SU-DHL-6 (cell line): ENCODE measurements around the gene CORO7.

ENCODE experiments used
- H2AFZ ChIP-seq: fragments of 200-600 bp; sonication (generic); 2 replicates; pipeline ENCODE4 v1.6.1; 2014; ENCODE audit warnings: low read depth, mild to moderate bottlenecking, moderate library complexity, mixed read lengths, antibody characterized with exemption, low read length; ENCODE audit not compliant: severe bottlenecking
- H3F3A ChIP-seq: fragments of 200-600 bp; shearing (Covaris generic); 2 replicates; pipeline ENCODE4 v1.6.0; 2016; ENCODE audit warnings: antibody characterized with exemption, mild to moderate bottlenecking; ENCODE audit not compliant: insufficient read depth
- H3K27ac ChIP-seq: fragments of 200-600 bp; sonication (generic); 2 replicates; pipeline ENCODE4 v1.5.1; 2016; ENCODE audit warnings: low read depth, mild to moderate bottlenecking, low read length, moderate library complexity, mixed read lengths
- H3K27me3 ChIP-seq: fragments of 200-600 bp; sonication (generic), shearing (Covaris generic); 2 replicates; pipeline ENCODE4 v1.6.0; 2014; ENCODE audit warnings: mild to moderate bottlenecking, low read length
- H3K36me3 ChIP-seq: fragments of 200-600 bp; sonication (generic); 2 replicates; pipeline ENCODE4 v1.6.1; 2014; ENCODE audit warnings: mild to moderate bottlenecking, low read length, mixed read lengths
- H3K4me2 ChIP-seq: fragments of 300-600, 200-600 bp; shearing (Covaris generic), sonication (generic); 2 replicates; pipeline ENCODE4 v1.6.0; 2014; ENCODE audit warnings: low read length, low read depth, mild to moderate bottlenecking; ENCODE audit not compliant: poor library complexity, severe bottlenecking
- H3K4me3 ChIP-seq: fragments of 200-600 bp; sonication (generic); 2 replicates; pipeline ENCODE4 v1.5.1; 2014; ENCODE audit warnings: antibody characterized with exemption, low read length, mild to moderate bottlenecking, mixed read lengths; ENCODE audit not compliant: insufficient read depth, poor library complexity, severe bottlenecking
- H3K79me2 ChIP-seq: fragments of 200-600 bp; sonication (generic); 2 replicates; pipeline ENCODE4 v1.6.1; 2014; ENCODE audit warnings: mild to moderate bottlenecking, low read length, moderate library complexity; ENCODE audit not compliant: insufficient read depth
- H3K9ac ChIP-seq: fragments of 200-600 bp; sonication (generic); 2 replicates; pipeline ENCODE4 v1.7.0; 2014; ENCODE audit warnings: mild to moderate bottlenecking, low read length
- H3K9me2 ChIP-seq: fragments of 200-600 bp; sonication (generic); replicated peaks from 2 replicates; pipeline ENCODE4 v1.6.1; 2014; ENCODE audit warnings: low read length; ENCODE audit not compliant: insufficient read depth
- H3K9me3 ChIP-seq: fragments of 200-600 bp; sonication (generic); 2 replicates; pipeline ENCODE4 v1.6.1; 2014; ENCODE audit warnings: low read length, mixed read lengths; ENCODE audit not compliant: insufficient read depth
- H4K20me1 ChIP-seq: fragments of 200-600 bp; sonication (generic); 2 replicates; pipeline ENCODE4 v1.6.1; 2014; ENCODE audit warnings: low read depth, mild to moderate bottlenecking, antibody characterized with exemption, low read length, moderate library complexity, mixed read lengths
- CTCF ChIP-seq: fragments of 200-600 bp; sonication (generic); IDR thresholded peaks from one replicate; pipeline ENCODE4 v1.5.1; 2017; ENCODE audit warnings: antibody characterized with exemption, mild to moderate bottlenecking, low read length, moderate library complexity; ENCODE audit not compliant: insufficient read depth, poor library complexity, severe bottlenecking
- EZH2phosphoT487 ChIP-seq: fragments of 200-600 bp; sonication (generic), shearing (Covaris generic); conservative IDR thresholded peaks from 2 replicates; pipeline ENCODE4 v1.6.1; 2018; ENCODE audit warnings: mild to moderate bottlenecking, antibody characterized with exemption, low read length, moderate library complexity, mixed read lengths

Gene CORO7

GRCh38 chr16:4460936-4461249 lies 44.5 kb upstream of the CORO7 start:
- Histone ChIP-seq H3K9me3 (no peaks in the 10 kb centered on the region), H3K27ac (no peak overlapping the region), H4K20me1 (no peaks in the 10 kb centered on the region), H3K27me3 (no peaks in the 10 kb centered on the region), H3K9me2 (no peaks in the 10 kb centered on the region), H3K4me2 (no peak overlapping the region), H3K9ac (no peak overlapping the region), H2AFZ (no peak overlapping the region), H3K36me3 (peaks cover 9% of the 10 kb centered on the region; the same call in 1 of the 2 replicates), H3K79me2 (no peaks in the 10 kb centered on the region), H3K4me3 (no peak overlapping the region), H3F3A (peaks cover 16% of the 10 kb centered on the region)
- TF ChIP-seq CTCF (no peak), EZH2phosphoT487 (no peak)

- H3K4me2 ChIP-seq, result no peak overlapping the region
- TF ChIP-seq CTCF, result no peak
- no peak for TF ChIP-seq EZH2phosphoT487
- H4K20me1 ChIP-seq, result no peaks in the 10 kb centered on the region
- H3K27ac ChIP-seq, result no peak overlapping the region
- peaks cover 9% of the 10 kb centered on the region; the same call in 1 of the 2 replicates for H3K36me3 ChIP-seq
- no peak overlapping the region for H3K4me3 ChIP-seq
- no peaks in the 10 kb centered on the region for H3K79me2 ChIP-seq
- H3K9me2 ChIP-seq, result no peaks in the 10 kb centered on the region
- H2AFZ ChIP-seq, result no peak overlapping the region
- H3K9ac ChIP-seq, result no peak overlapping the region
- H3K27me3 ChIP-seq, result no peaks in the 10 kb centered on the region
- H3K9me3 ChIP-seq, result no peaks in the 10 kb centered on the region
- peaks cover 14% of the 10 kb centered on the region for H3F3A ChIP-seq
Measured at GRCh38 chr16:4455951-4456350, 39.6 kb upstream of the CORO7 start.

- H3K79me2 ChIP-seq, result no peaks in the 10 kb centered on the region
- H3K27ac ChIP-seq, result no peak overlapping the region
- H2AFZ ChIP-seq, result no peak overlapping the region
- H3K9ac ChIP-seq, result no peak overlapping the region
- peaks cover 12% of the 10 kb centered on the region for H3F3A ChIP-seq
- no peaks in the 10 kb centered on the region for H3K9me2 ChIP-seq
- no peak overlapping the region for H3K4me2 ChIP-seq
- no peaks in the 10 kb centered on the region for H4K20me1 ChIP-seq
- H3K9me3 ChIP-seq, result no peaks in the 10 kb centered on the region
- TF ChIP-seq EZH2phosphoT487, result no peak
- no peak for TF ChIP-seq CTCF
- H3K36me3 ChIP-seq, result peaks cover 7% of the 10 kb centered on the region; the same call in 1 of the 2 replicates
- no peak overlapping the region for H3K4me3 ChIP-seq
- H3K27me3 ChIP-seq, result no peaks in the 10 kb centered on the region
Measured at GRCh38 chr16:4455081-4455480, 38.7 kb upstream of the CORO7 start.

GRCh38 chr16:4454623-4455022 lies 38.2 kb upstream of the CORO7 start:
- Histone ChIP-seq H3K27ac (no peak overlapping the region), H3K4me2 (no peak overlapping the region), H4K20me1 (no peaks in the 10 kb centered on the region), H3K9me2 (no peaks in the 10 kb centered on the region), H3K27me3 (no peaks in the 10 kb centered on the region), H3K79me2 (no peaks in the 10 kb centered on the region), H3K36me3 (peaks cover 7% of the 10 kb centered on the region; the same call in 1 of the 2 replicates), H3K9me3 (no peaks in the 10 kb centered on the region), H3F3A (peaks cover 10% of the 10 kb centered on the region), H3K4me3 (no peak overlapping the region), H2AFZ (no peak overlapping the region), H3K9ac (no peak overlapping the region)
- TF ChIP-seq CTCF (no peak), EZH2phosphoT487 (no peak)
